IMR-90 (cell line): Measurements from ENCODE around the gene CASZ1. TPM values are rescaled to one million over a fixed set of nuclear protein-coding genes. Genes with fewer than 3 reads are reported as not detected.

ENCODE experiments used
- ATAC-seq: fragments of 200-7000 bp; cut with Tn5 transposase; 2 replicates; pipeline ENCODE4 v1.9.1; 2020; ENCODE audit warnings: low read depth, mild to moderate bottlenecking, moderate library complexity
- BruUV-seq: library from RNA; stranded (reverse); fragments of 400-500 nt; replicated peaks from 2 replicates; lab custom pipeline; 2021; lab: Mats Ljungman, UMichigan
- CTCF ChIA-PET: fragments of 300-600 bp; formaldehyde crosslinking; extraction: SDS; loops from one replicate; lab custom pipeline; 2021; ENCODE audit warnings: antibody characterized with exemption; lab: Yijun Ruan, JAX
- POLR2A ChIA-PET: fragments of 300-600 bp; sonication (Branson Sonifier 250); formaldehyde crosslinking; loops from one replicate; lab custom pipeline; 2022; ENCODE audit warnings: antibody characterized with exemption; ENCODE audit not compliant: unreplicated experiment; lab: Charles Lee
- DNase-seq: peaks from one replicate; pipeline ENCODE4 v3.0.0; 2013
- H2AFZ ChIP-seq: replicated peaks from 2 replicates; pipeline ENCODE3; 2013; ENCODE audit warnings: low read length, mild to moderate bottlenecking; ENCODE audit not compliant: poor library complexity
- H2AK5ac ChIP-seq: 2 replicates; pipeline ENCODE4 v1.6.1; 2013; ENCODE audit warnings: low read depth, low read length, inconsistent platforms
- H2AK9ac ChIP-seq: replicated peaks from 2 replicates; pipeline ENCODE3; 2013; ENCODE audit warnings: mild to moderate bottlenecking, low read depth, low read length, moderate library complexity; ENCODE audit not compliant: poor library complexity
- H2BK120ac ChIP-seq: 2 replicates; pipeline ENCODE4 v1.6.1; 2013; ENCODE audit warnings: low read depth, low read length, inconsistent platforms
- H2BK15ac ChIP-seq: 3 replicates; pipeline ENCODE4 v1.6.1; 2013; ENCODE audit warnings: low read depth, low read length, inconsistent platforms
- H2BK20ac ChIP-seq: 2 replicates; pipeline ENCODE4 v1.6.1; 2013; ENCODE audit warnings: low read depth, mild to moderate bottlenecking, inconsistent platforms, low read length, moderate library complexity
- H2BK5ac ChIP-seq: 2 replicates; pipeline ENCODE4 v1.6.1; 2013; ENCODE audit warnings: mild to moderate bottlenecking, low read depth, low read length, inconsistent platforms; ENCODE audit not compliant: poor library complexity, severe bottlenecking
- H3K14ac ChIP-seq: replicated peaks from 2 replicates; pipeline ENCODE4 v1.6.1; 2013; ENCODE audit warnings: low read depth, low read length, inconsistent platforms
- H3K18ac ChIP-seq: 2 replicates; pipeline ENCODE4 v1.6.1; 2013; ENCODE audit warnings: low read depth, low read length, control low read depth
- H3K23ac ChIP-seq: 2 replicates; pipeline ENCODE4 v1.6.1; 2013; ENCODE audit warnings: low read depth, low read length, inconsistent platforms
- H3K27ac ChIP-seq: 2 replicates; pipeline ENCODE4 v1.5.1; 2013; ENCODE audit warnings: mild to moderate bottlenecking, control low read depth, low read length; ENCODE audit not compliant: insufficient read depth
- H3K27me3 ChIP-seq: 2 replicates; pipeline ENCODE4 v1.6.1; 2013; ENCODE audit warnings: low read length; ENCODE audit not compliant: control insufficient read depth, insufficient read depth
- H3K36me3 ChIP-seq: 2 replicates; pipeline ENCODE4 v1.6.1; 2013; ENCODE audit warnings: low read length, mixed read lengths; ENCODE audit not compliant: control insufficient read depth, insufficient read depth
- H3K4ac ChIP-seq: 2 replicates; pipeline ENCODE4 v1.6.1; 2013; ENCODE audit warnings: low read depth, low read length, inconsistent platforms
- H3K4me1 ChIP-seq: 2 replicates; pipeline ENCODE4 v1.6.1; 2013; ENCODE audit warnings: low read length, mixed read lengths; ENCODE audit not compliant: control insufficient read depth, insufficient read depth
- H3K4me2 ChIP-seq: 2 replicates; pipeline ENCODE4 v1.6.1; 2013; ENCODE audit warnings: low read depth, mild to moderate bottlenecking, control low read depth, low read length, moderate library complexity
- H3K4me3 ChIP-seq: 2 replicates; pipeline ENCODE4 v1.5.1; 2013; ENCODE audit warnings: low read depth, mild to moderate bottlenecking, control low read depth, low read length, moderate library complexity; ENCODE audit not compliant: insufficient read depth
- H3K56ac ChIP-seq: 2 replicates; pipeline ENCODE4 v1.6.1; 2013; ENCODE audit warnings: low read length, inconsistent platforms; ENCODE audit not compliant: insufficient read depth; ENCODE audit errors: extremely low read depth
- H3K79me1 ChIP-seq, 2 experiments: 2 replicates each; pipeline ENCODE4 v1.6.1; 2013; ENCODE audit warnings: low read length in 2 of 2, inconsistent platforms in 1 of 2, low read depth in 1 of 2
- H3K9ac ChIP-seq: 2 replicates; pipeline ENCODE4 v1.6.1; 2013; ENCODE audit warnings: low read depth, low read length, control low read depth
- H3K9me1 ChIP-seq: 2 replicates; pipeline ENCODE4 v1.6.1; 2013; ENCODE audit warnings: low read length, inconsistent platforms; ENCODE audit not compliant: insufficient read depth
- H3K9me3 ChIP-seq: 2 replicates; pipeline ENCODE4 v1.6.1; 2013; ENCODE audit warnings: low read length; ENCODE audit not compliant: control insufficient read depth, insufficient read depth
- H4K20me1 ChIP-seq: 2 replicates; pipeline ENCODE4 v1.6.1; 2013; ENCODE audit warnings: low read length, inconsistent platforms; ENCODE audit not compliant: insufficient read depth
- H4K5ac ChIP-seq: 2 replicates; pipeline ENCODE4 v1.6.1; 2013; ENCODE audit warnings: mild to moderate bottlenecking, low read depth, low read length, control low read depth
- H4K8ac ChIP-seq, 2 experiments: 2 replicates each; pipeline ENCODE4 v1.6.1; 2013; ENCODE audit warnings: low read depth in 2 of 2, low read length in 2 of 2, control low read depth in 1 of 2, inconsistent platforms in 1 of 2
- H4K91ac ChIP-seq: 2 replicates; pipeline ENCODE4 v1.6.1; 2013; ENCODE audit warnings: low read depth, low read length, inconsistent platforms; ENCODE audit not compliant: insufficient read depth
- BHLHE40 ChIP-seq: fragments of 150-350 bp; IDR thresholded peaks from 2 replicates; pipeline ENCODE4 v1.6.1; 2016; ENCODE audit warnings: mild to moderate bottlenecking, low read depth, low read length
- CHD1 ChIP-seq: IDR thresholded peaks from 2 replicates; pipeline ENCODE4 v1.6.1; 2012; ENCODE audit warnings: low read depth, low read length, improper control_type of control experiment
- MAFK ChIP-seq: IDR thresholded peaks from 2 replicates; pipeline ENCODE4 v1.6.1; 2012; ENCODE audit warnings: low read depth, low read length, improper control_type of control experiment
- MAZ ChIP-seq: IDR thresholded peaks from 2 replicates; pipeline ENCODE4 v1.6.1; 2012; ENCODE audit warnings: low read depth, mild to moderate bottlenecking, low read length, improper control_type of control experiment, moderate library complexity, borderline replicate concordance
- NFE2L2 ChIP-seq: fragments of 150-350 bp; IDR thresholded peaks from 2 replicates; pipeline ENCODE4 v1.6.1; 2016; ENCODE audit warnings: low read depth, mild to moderate bottlenecking, low read length
- POLR2A ChIP-seq: IDR thresholded peaks from 2 replicates; pipeline ENCODE4 v1.6.1; 2012; ENCODE audit warnings: mild to moderate bottlenecking, low read depth, low read length
- RAD21 ChIP-seq: IDR thresholded peaks from 2 replicates; pipeline ENCODE4 v1.6.1; 2012; ENCODE audit warnings: low read length, improper control_type of control experiment
- RCOR1 ChIP-seq: IDR thresholded peaks from 2 replicates; pipeline ENCODE4 v1.6.1; 2012; ENCODE audit warnings: mild to moderate bottlenecking, low read length, improper control_type of control experiment; ENCODE audit not compliant: insufficient replicate concordance
- RFX5 ChIP-seq: IDR thresholded peaks from 2 replicates; pipeline ENCODE4 v1.8.0; 2012; ENCODE audit warnings: low read depth, mild to moderate bottlenecking, low read length, moderate library complexity
- WGBS, 2 experiments: methylation state at CpG; one replicate each; pipeline versions ENCODE4 v1.1.5 to v1.1.7; 2013; ENCODE audit warnings: missing lambda C conversion rate in 2 of 2; ENCODE audit not compliant: insufficient read length in 1 of 2; ENCODE audit errors: extremely low coverage in 2 of 2; 5-methylcytosine and 5-hydroxymethylcytosine counted together
- dilution Hi-C: fragments of 300-500 bp; cut with HindIII; formaldehyde crosslinking; loops from one replicate; pipeline ENCODE4 v1.14.3; 2018; ENCODE audit warnings: low sequenced_read_pairs; ENCODE audit not compliant: unreplicated experiment
- in situ Hi-C: fragments of 300-500 bp; cut with MboI; formaldehyde crosslinking; loops from 3 replicates; pipeline ENCODE4 v1.14.3; 2019; ENCODE audit warnings: low sequenced_read_pairs, inconsistent platforms, mixed read lengths
- intact Hi-C: fragments of 100-400 bp; cut with micrococcal nuclease; formaldehyde crosslinking; loops from 2 replicates; pipeline ENCODE4 v1.10.0; 2022
- polyA plus RNA-seq, 3 experiments: library from polyadenylated mRNA; depleted of rRNA; stranded (reverse); fragments of >200 nt; gene quantifications; 2 replicates each; pipeline ENCODE4 v1.2.3, GENCODE V29; 2012; ENCODE audit warnings: low replicate concordance in 1 of 3
- total RNA-seq: library from RNA; depleted of rRNA; stranded (reverse); fragments of >200 nt; gene quantifications from 2 replicates; pipeline ENCODE4 v1.2.3, GENCODE V29; 2012

CASZ1 gene
- total and polyA plus RNA-seq, 2 of the 4 experiments (the other 2 are of a cell fraction), result 0.18 to 0.24 TPM

- no peak overlapping the region for H2AK5ac ChIP-seq
Measured at GRCh38 chr1:10629091-10629815, 167.2 kb downstream of the CASZ1 start.

More at GRCh38 chr1:10629091-10629815, 167.2 kb downstream of the CASZ1 start:
- Histone ChIP-seq H3K36me3 (peaks cover 18% of the 10 kb centered on the region; the same call in 1 of the 2 replicates), H3K18ac (no peak overlapping the region), H3K4me2 (no peak overlapping the region), H4K8ac (no peak overlapping the region), H2BK5ac (no peak overlapping the region), H2BK15ac (no peak overlapping the region), H4K5ac (no peak overlapping the region), H3K23ac (no peak overlapping the region), H3K79me1 (no peaks in the 10 kb centered on the region), H3K56ac (no peak overlapping the region), H3K27me3 (no peaks in the 10 kb centered on the region), H3K9ac (no peak overlapping the region), H3K27ac (no peak overlapping the region), H3K4ac (no peak overlapping the region), H3K9me3 (no peaks in the 10 kb centered on the region), H2AFZ (no peak overlapping the region), H3K14ac (no peak overlapping the region), H3K9me1 (peaks cover 2% of the 10 kb centered on the region; the same call in 1 of the 2 replicates), H3K4me3 (no peak overlapping the region), H2AK9ac (peak overlapping the region; percentile 44), H3K4me1 (peaks cover 6% of the 10 kb centered on the region; the same call in 1 of the 2 replicates), H4K91ac (no peak overlapping the region), H2BK120ac (no peak overlapping the region; the same call in 1 of the 2 replicates), H2BK20ac (no peak overlapping the region), H4K20me1 (no peaks in the 10 kb centered on the region)
- WGBS, 2 experiments, result 88% methylated on average over 12 of the region's 25 CpGs; no CpG with 5 or more reads in 1 of the 2 experiments
- intact Hi-C loops, result no loop called here
- in situ Hi-C loops, result no loop called here
- ChIA-PET CTCF (no interaction called here), POLR2A (no interaction called here)
- ATAC-seq, result no peak
- dilution Hi-C loops, result no loop called here
- no peak for TF ChIP-seq RAD21
- TF ChIP-seq MAFK, result no peak
- TF ChIP-seq RCOR1, result no peak
- TF ChIP-seq RFX5, result no peak
- TF ChIP-seq POLR2A, result no peak
- no peak for TF ChIP-seq CHD1
- TF ChIP-seq MAZ, result no peak
- no peak for TF ChIP-seq BHLHE40
- TF ChIP-seq NFE2L2, result no peak
- BruUV-seq, result no TSS peak
- DNase-seq, result no peak
